Daoy (cell line): Measurements from ENCODE around the gene SMIM21. TPM values are rescaled to one million over a fixed set of nuclear protein-coding genes. Genes with fewer than 3 reads are reported as not detected.
A peak's percentile ranks its signal among the peaks of the same experiment; 100 is the strongest.

Source experiments
- DNase-seq: peaks from one replicate; pipeline ENCODE4 v3.0.0-alpha.2; 2015; ENCODE audit warnings: low read depth
- total RNA-seq: library from RNA; depleted of rRNA; stranded (reverse); fragments of >200 nt; shearing (Covaris generic); gene quantifications from 2 replicates; pipeline ENCODE4 v1.2.3, GENCODE V29; 2014; rRNA removed

SMIM21 gene
- total RNA-seq, 1 experiment from 2014 or later, result not detected

GRCh38 chr18:75377258-75377657 is 50.2 kb downstream of the SMIM21 start:
- DNase-seq, result no peak

- DNase-seq, result peak; percentile 43
These were observed 51.5 kb downstream of the SMIM21 start for GRCh38 chr18:75376004-75376403.

- no peak for DNase-seq
These were observed 52.2 kb downstream of the SMIM21 start for GRCh38 chr18:75375341-75375740.

- no peak for DNase-seq
These were observed 53.0 kb downstream of the SMIM21 start for GRCh38 chr18:75374466-75374865.

- no peak for DNase-seq
These were observed 58.3 kb downstream of the SMIM21 start for GRCh38 chr18:75369026-75369721.

- DNase-seq, result no peak
These were observed 61.7 kb downstream of the SMIM21 start for GRCh38 chr18:75365837-75366236.

- no peak for DNase-seq
These were observed 62.3 kb downstream of the SMIM21 start for GRCh38 chr18:75365254-75365629.

- DNase-seq, result no peak
These were observed 62.8 kb downstream of the SMIM21 start for GRCh38 chr18:75364512-75365253.

- DNase-seq, result no peak
These were observed 63.9 kb downstream of the SMIM21 start for GRCh38 chr18:75363446-75364225.

GRCh38 chr18:75362435-75362834 is 65.1 kb downstream of the SMIM21 start:
- no peak for DNase-seq

GRCh38 chr18:75360941-75361340 is 66.6 kb downstream of the SMIM21 start:
- no peak for DNase-seq

GRCh38 chr18:75360215-75360614 is 67.3 kb downstream of the SMIM21 start:
- DNase-seq, result no peak

Other genes starting within 250 kb of the SMIM21 start
- gene PTGR3, start 218.6 kb downstream of the SMIM21 start, total RNA-seq, result 3.6 and 7.6 TPM in 2 replicates
- gene TSHZ1, start 216.9 kb downstream of the SMIM21 start, total RNA-seq, result 6.4 and 10.4 TPM in 2 replicates